Upper lobe of left lung (tissue), 4 donors: ENCODE data around the gene PP2D1.

ENCODE experiments used
- POLR2A ChIP-seq, 4 donors: fragments of 450-650 bp; IDR thresholded peaks; one replicate each; pipeline ENCODE4 v1.5.1; 2016 to 2017; ENCODE audit warnings: antibody characterized with exemption in 4 of 4, mild to moderate bottlenecking in 2 of 4
- POLR2AphosphoS5 ChIP-seq, 2 donors: sonication (generic); formaldehyde crosslinking; IDR thresholded peaks; one replicate each; pipeline ENCODE4 v1.5.1; 2017; ENCODE audit warnings: antibody characterized with exemption in 2 of 2

DNA sequence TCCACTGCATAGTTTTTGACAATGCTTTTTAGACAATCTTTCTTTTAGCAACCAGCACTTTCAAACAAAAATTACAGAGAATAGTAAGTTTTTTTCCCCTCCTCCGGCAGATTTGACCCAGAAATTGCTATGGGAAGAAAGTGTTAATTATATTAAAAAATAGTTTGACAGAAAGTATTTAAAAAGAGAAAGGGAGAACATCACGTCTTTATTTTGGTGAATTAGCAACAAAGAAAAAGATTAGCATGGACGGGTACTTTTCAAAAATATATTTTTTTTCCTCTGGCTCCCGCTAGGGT lies 27.4 kb upstream of the PP2D1 start:
- no peak for TF ChIP-seq POLR2A (IDR thresholded peaks at IDR 0.05)
- no peak for TF ChIP-seq POLR2AphosphoS5 (IDR thresholded peaks at IDR 0.05)
